Measurements from ENCODE around the gene IL21.

IL21 gene

GRCh38 chr4:122562449-122562848, 58.4 kb downstream of the IL21 start:
- ATAC-seq, result no peak
- no peak for TF ChIP-seq CSRNP3 (CRISPR knock-in tag; IDR thresholded peaks at IDR 0.05)
- no peak for TF ChIP-seq ARNTL (CRISPR knock-in tag; IDR thresholded peaks at IDR 0.05; ENCODE audit: borderline replicate concordance, low read depth)
- TF ChIP-seq ISL1 (CRISPR knock-in tag; IDR thresholded peaks at IDR 0.05), result no peak
- no peak for TF ChIP-seq SNAI2 (CRISPR knock-in tag; IDR thresholded peaks at IDR 0.05)
- no peak for TF ChIP-seq ZNF70 (CRISPR knock-in tag; IDR thresholded peaks at IDR 0.05)
- no peak for TF ChIP-seq ZFP30 (CRISPR knock-in tag; IDR thresholded peaks at IDR 0.05)
- no peak for TF ChIP-seq TCF4 (CRISPR knock-in tag; IDR thresholded peaks at IDR 0.05; ENCODE audit: borderline replicate concordance)
- no peak for TF ChIP-seq CREB5 (CRISPR knock-in tag; IDR thresholded peaks at IDR 0.05; ENCODE audit: low read depth)
- no peak for TF ChIP-seq GLIS3 (CRISPR knock-in tag; IDR thresholded peaks at IDR 0.05)
- no peak for TF ChIP-seq BACH2 (CRISPR knock-in tag; IDR thresholded peaks at IDR 0.05; ENCODE audit: borderline replicate concordance)
- TF ChIP-seq RARB (CRISPR knock-in tag; IDR thresholded peaks at IDR 0.05), result no peak
- no peak for TF ChIP-seq ESRRG (CRISPR knock-in tag; IDR thresholded peaks at IDR 0.05)
- no peak for TF ChIP-seq OSR1 (CRISPR knock-in tag; IDR thresholded peaks at IDR 0.05)
- TF ChIP-seq ZFP3 (CRISPR knock-in tag; IDR thresholded peaks at IDR 0.05), result no peak
- no peak for TF ChIP-seq POU6F1 (CRISPR knock-in tag; IDR thresholded peaks at IDR 0.05; ENCODE audit: borderline replicate concordance, low read depth)
- TF ChIP-seq TSHZ2 (CRISPR knock-in tag; IDR thresholded peaks at IDR 0.05), result no peak
- TF ChIP-seq ZNF8 (CRISPR knock-in tag; IDR thresholded peaks at IDR 0.05), result no peak
- no peak for TF ChIP-seq CSDC2 (CRISPR knock-in tag; IDR thresholded peaks at IDR 0.05)
